Measurements from ENCODE around the gene MOB4. TPM values are rescaled to one million over a fixed set of nuclear protein-coding genes. Genes with fewer than 3 reads are reported as not detected.

The MOB4 gene
- total RNA-seq, 1 experiment from 2014 or later: 20.5 TPM

- DNase-seq (ENCODE audit: unreplicated experiment): no peak
- ChIA-PET CTCF (interaction anchor here (0.6 to 2.3 kb wide), 4 partner anchors 13 to 92 kb away, joined by 4 to 9 read pairs (median 6); no protein-coding TSS in a partner anchor), POLR2A (interaction anchor here (0.9 to 6.2 kb wide), 18 partner anchors 11 to 190 kb away, joined by 3 to 366 read pairs (median 8); partner anchors contain the start of genes COQ10B, HSPD1, HSPE1 and MARS2)
- no peak for TF ChIP-seq CTCF (IDR thresholded peaks at IDR 0.05; ENCODE audit: unreplicated experiment)
- peak overlapping the region; percentile 96 for H3K4me3 Mint-ChIP-seq (ENCODE audit: unreplicated experiment)
- H3K4me1 Mint-ChIP-seq (ENCODE audit: insufficient read depth, unreplicated experiment): peaks cover 15% of the 10 kb centered on the region
- H3K9me3 Mint-ChIP-seq (ENCODE audit: unreplicated experiment): no peaks in the 10 kb centered on the region
- no peaks in the 10 kb centered on the region for H3K27me3 Mint-ChIP-seq (ENCODE audit: insufficient read depth, unreplicated experiment)
- peaks cover 6% of the 10 kb centered on the region for H3K36me3 Mint-ChIP-seq (ENCODE audit: insufficient read depth, unreplicated experiment)
- intact Hi-C loops (cut with micrococcal nuclease): loop anchor here (1.0 to 5.0 kb wide), 2 partner anchors 15 to 82 kb away; partner anchors contain the start of gene HSPE1
- peak overlapping the region; percentile 98 for H3K27ac Mint-ChIP-seq (ENCODE audit: low read depth, unreplicated experiment)
- TSS peak; percentile 34 for BruUV-seq (replicated peaks)
Observed at GRCh38 chr2:197515315-197515738, 539 bp upstream of the MOB4 start.

DNA sequence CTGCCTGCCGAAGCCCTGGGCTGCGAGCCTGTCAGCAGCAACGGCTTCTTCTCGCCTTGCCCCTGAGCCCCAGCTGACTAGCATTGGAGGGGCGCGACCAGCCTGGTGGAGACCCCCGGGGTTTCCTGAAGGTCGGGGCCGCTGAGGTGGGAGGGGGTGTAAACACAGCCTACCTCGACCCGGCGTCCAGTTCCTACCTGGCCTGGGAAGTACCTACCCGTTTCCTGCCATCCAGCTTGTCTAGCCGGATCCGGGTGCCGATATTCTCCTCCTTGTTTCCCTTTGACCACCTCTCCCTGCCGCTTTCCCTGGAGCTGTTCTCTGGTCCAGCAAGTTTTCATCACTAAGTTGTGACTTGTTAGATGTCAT, 511 bp downstream of the MOB4 start:
- Mint-ChIP-seq H3K4me3 (ENCODE audit: unreplicated experiment) (peak overlapping the region; percentile 96), H3K36me3 (ENCODE audit: insufficient read depth, unreplicated experiment) (peaks cover 13% of the 10 kb centered on the region), H3K27me3 (ENCODE audit: insufficient read depth, unreplicated experiment) (no peaks in the 10 kb centered on the region), H3K27ac (ENCODE audit: low read depth, unreplicated experiment) (peak overlapping the region; percentile 98), H3K9me3 (ENCODE audit: unreplicated experiment) (no peaks in the 10 kb centered on the region), H3K4me1 (ENCODE audit: insufficient read depth, unreplicated experiment) (peaks cover 15% of the 10 kb centered on the region)
- intact Hi-C loops (cut with micrococcal nuclease): loop anchor here (5.0 kb wide), 1 partner anchor 81 kb away; no protein-coding TSS in a partner anchor
- ChIA-PET POLR2A (interaction anchor here (0.8 to 6.2 kb wide), 23 partner anchors 10 to 264 kb away, joined by 3 to 366 read pairs (median 8); partner anchors contain the start of genes COQ10B, HSPD1, HSPE1 and MARS2), CTCF (interaction anchor here (0.6 to 2.3 kb wide), 9 partner anchors 9 to 238 kb away, joined by 3 to 9 read pairs (median 3); no protein-coding TSS in a partner anchor)
- DNase-seq (ENCODE audit: unreplicated experiment): peak; percentile 46
- no peak for TF ChIP-seq CTCF (IDR thresholded peaks at IDR 0.05; ENCODE audit: unreplicated experiment)
- no TSS peak for BruUV-seq (replicated peaks)

- ChIA-PET POLR2A (interaction anchor here (1.1 to 6.2 kb wide), 14 partner anchors 9 to 263 kb away, joined by 3 to 366 read pairs (median 22); partner anchors contain the start of genes COQ10B, HSPD1, HSPE1 and MARS2), CTCF (interaction anchor here (1.0 to 1.4 kb wide), 2 partner anchors 52 to 190 kb away, joined by 3 to 4 read pairs; no protein-coding TSS in a partner anchor)
- Mint-ChIP-seq H3K4me1 (ENCODE audit: insufficient read depth, unreplicated experiment) (peaks cover 15% of the 10 kb centered on the region), H3K9me3 (ENCODE audit: unreplicated experiment) (no peaks in the 10 kb centered on the region), H3K36me3 (ENCODE audit: insufficient read depth, unreplicated experiment) (peaks cover 19% of the 10 kb centered on the region), H3K27ac (ENCODE audit: low read depth, unreplicated experiment) (peak overlapping the region; percentile 98), H3K27me3 (ENCODE audit: insufficient read depth, unreplicated experiment) (no peaks in the 10 kb centered on the region), H3K4me3 (ENCODE audit: unreplicated experiment) (peak overlapping the region; percentile 96)
- no peak for DNase-seq (ENCODE audit: unreplicated experiment)
- intact Hi-C loops (cut with micrococcal nuclease): loop anchor here (5.0 kb wide), 1 partner anchor 80 kb away; no protein-coding TSS in a partner anchor
- no TSS peak for BruUV-seq (replicated peaks)
- TF ChIP-seq CTCF (IDR thresholded peaks at IDR 0.05; ENCODE audit: unreplicated experiment): no peak
Observed at GRCh38 chr2:197517150-197517549, 1.3 kb downstream of the MOB4 start.

DNA sequence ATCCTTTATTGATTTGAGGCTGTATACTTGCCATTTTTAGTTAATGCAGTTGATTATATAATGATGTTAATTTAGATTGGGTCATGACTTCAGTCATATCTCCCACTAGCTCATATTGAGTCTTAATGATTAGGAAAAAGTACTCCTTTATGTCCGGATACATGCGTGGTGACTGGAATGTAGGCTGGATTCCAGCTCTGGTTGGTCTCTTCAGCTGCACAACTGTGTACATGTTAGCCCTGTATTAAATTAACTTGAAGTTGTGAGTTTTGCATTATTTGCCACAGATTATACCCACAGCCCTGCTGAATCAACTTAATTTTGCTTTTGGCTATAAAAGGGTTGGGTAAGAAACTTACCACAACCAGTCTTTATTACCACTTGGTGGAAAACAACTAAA, 22.5 kb downstream of the MOB4 start:
- H3K4me3 Mint-ChIP-seq (ENCODE audit: unreplicated experiment): no peak overlapping the region
- no peaks in the 10 kb centered on the region for H3K4me1 Mint-ChIP-seq (ENCODE audit: insufficient read depth, unreplicated experiment)
- CTCF ChIA-PET: interaction anchor here (0.6 kb wide), 1 partner anchor 124 kb away, joined by 3 read pairs; no protein-coding TSS in a partner anchor
- DNase-seq (ENCODE audit: unreplicated experiment): no peak
- H3K36me3 Mint-ChIP-seq (ENCODE audit: insufficient read depth, unreplicated experiment): peaks cover 85% of the 10 kb centered on the region
- POLR2A ChIA-PET: interaction anchor here (0.7 kb wide), 1 partner anchor 9 kb away, joined by 4 read pairs; no protein-coding TSS in a partner anchor
- no peaks in the 10 kb centered on the region for H3K9me3 Mint-ChIP-seq (ENCODE audit: unreplicated experiment)
- no peak for TF ChIP-seq CTCF (IDR thresholded peaks at IDR 0.05; ENCODE audit: unreplicated experiment)
- H3K27me3 Mint-ChIP-seq (ENCODE audit: insufficient read depth, unreplicated experiment): no peaks in the 10 kb centered on the region
- intact Hi-C loops (cut with micrococcal nuclease): no loop called here
- no peak overlapping the region for H3K27ac Mint-ChIP-seq (ENCODE audit: low read depth, unreplicated experiment)
- no TSS peak for BruUV-seq (replicated peaks)

Data from MCF 10A (cell line).